GM18526 (cell line): ENCODE results near the gene CYP27B1.

Source experiments
- POLR2A ChIP-seq: IDR thresholded peaks from 3 replicates; pipeline ENCODE4 v1.6.1; 2011; ENCODE audit not compliant: insufficient read length; ENCODE audit errors: extremely low read depth

Gene CYP27B1

DNA sequence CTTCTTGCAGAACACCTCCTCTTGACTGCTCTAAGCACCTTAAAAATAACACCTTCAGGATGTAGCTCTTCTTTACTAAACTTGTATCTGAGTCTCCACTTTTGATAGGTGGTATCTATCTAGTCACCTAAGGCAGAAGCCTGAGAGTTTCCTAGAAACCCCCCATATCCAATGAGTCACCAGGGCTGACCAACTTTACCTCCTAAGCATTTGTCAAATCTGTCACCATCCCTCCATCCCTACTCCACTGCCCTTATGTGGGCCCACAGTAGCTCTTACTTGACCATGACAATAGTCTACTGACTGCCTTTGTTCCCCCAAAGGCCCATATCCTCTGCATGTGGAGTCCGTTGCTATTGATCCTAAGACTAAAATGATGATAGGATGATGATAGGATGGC is 35.7 kb upstream of the CYP27B1 start:
- TF ChIP-seq POLR2A = no peak

DNA sequence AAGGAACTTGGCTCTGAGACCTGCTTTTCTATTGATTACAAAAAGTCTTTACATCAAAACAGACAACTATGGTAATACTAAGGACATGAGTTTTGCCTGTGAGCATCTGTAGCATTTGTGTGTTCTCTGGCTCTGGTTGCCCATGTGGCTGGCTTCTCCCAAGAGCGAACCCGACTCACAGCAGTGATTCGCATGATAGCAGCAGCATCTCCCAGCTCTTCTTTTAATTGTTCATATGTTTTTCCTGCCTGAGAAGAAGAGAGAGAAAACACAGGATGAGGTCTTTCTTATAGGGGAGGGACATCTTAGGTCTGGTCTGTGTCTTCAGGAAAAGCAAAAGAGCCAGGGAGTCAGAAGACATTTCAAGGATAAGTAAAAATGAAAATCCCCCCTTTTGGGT is 34.1 kb upstream of the CYP27B1 start:
- TF ChIP-seq POLR2A = no peak

DNA sequence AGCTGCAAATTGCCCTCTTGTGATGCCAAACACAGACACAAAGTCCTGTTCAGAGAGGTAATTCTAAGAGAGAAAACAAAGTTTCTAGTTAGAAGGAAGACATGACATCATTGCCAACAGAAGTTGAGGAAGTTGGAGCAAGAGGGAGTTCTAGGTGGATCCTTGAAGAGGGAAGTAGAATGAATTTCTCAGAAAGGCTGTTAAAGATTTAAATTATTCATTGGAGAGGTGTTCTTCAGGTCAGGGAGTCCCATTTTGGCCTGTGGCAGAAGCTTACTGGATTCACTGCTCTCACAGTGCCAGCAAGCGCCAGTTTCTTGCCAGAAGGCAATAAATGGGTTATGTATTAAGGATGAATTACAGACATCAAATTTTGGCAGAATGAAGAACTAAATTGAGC is 31.1 kb upstream of the CYP27B1 start:
- no peak for TF ChIP-seq POLR2A

DNA sequence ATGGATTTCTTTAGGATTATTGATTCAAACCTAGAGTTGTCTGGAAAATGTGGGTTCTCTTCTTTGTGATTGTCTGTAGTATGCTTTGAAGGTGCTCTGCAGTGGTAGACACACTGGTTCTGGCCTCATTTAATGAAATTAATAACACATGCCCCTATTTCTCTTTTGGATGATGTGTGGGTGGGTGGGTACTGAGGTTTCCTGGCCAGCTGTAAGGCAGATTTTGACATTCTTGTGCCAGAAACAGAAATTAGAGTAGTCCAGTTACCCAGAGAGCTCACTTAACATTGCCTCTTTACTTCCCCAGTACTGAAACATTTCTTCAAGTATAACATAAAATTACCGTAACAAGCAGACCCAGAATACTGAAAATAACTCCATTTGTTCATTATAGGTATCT is 30.1 kb upstream of the CYP27B1 start:
- no peak for TF ChIP-seq POLR2A

DNA sequence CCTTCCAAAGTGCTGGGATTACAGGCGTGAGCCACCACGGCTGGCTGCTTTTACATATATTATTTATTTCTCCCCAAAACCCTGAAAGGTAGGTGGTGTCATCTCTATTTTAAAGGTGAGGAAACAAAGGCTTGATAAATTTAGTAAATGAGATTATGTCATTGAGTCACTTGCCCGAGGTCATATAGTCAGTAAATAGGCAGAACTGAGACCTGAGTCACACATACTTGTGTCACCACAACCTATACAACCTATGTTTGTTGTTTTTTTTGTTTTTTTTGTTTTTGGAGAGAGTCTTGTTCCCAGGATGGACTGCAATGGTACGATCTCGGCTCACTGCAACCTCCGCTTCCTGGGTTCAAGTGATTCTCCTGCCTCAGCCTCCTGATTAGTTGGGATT is 28.5 kb upstream of the CYP27B1 start:
- TF ChIP-seq POLR2A = no peak

DNA sequence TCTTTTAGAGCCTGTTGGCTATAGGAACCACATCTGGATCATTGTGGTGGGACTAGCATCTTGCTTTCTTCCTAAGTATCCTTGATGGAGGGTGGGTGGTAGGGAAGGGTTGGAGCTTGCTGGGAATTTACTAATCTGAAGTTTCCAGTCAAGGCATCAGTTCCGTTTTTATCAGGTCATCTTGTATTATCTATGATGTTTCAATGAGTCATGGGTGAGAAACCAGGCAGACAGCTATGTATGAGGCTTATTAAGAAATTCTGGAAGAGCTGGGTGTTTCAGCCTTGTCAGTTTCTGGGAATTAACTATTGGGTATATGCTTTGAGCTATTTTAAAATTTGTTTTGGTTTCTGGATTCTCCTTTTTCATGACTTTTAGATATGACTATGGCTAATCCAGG is 27.0 kb upstream of the CYP27B1 start:
- TF ChIP-seq POLR2A = no peak

DNA sequence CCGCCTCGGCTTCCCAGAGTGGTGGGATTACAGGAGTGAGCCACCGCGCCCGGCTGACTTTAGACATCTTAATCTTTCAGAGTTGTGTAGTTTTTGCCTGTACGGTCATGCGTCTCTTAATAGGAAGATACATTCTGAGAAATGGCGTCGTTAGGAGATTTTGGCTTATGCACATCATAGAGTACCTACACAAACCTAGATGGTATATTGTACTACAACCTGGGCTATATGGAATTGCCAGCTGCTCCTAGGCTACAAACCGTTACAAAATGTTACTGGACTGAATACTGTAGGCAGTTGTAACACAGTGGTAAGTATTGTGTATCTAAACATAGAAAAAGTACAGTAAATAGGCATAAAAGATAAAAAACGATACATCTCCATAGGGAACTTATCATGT is 17.0 kb upstream of the CYP27B1 start:
- no peak for TF ChIP-seq POLR2A

DNA sequence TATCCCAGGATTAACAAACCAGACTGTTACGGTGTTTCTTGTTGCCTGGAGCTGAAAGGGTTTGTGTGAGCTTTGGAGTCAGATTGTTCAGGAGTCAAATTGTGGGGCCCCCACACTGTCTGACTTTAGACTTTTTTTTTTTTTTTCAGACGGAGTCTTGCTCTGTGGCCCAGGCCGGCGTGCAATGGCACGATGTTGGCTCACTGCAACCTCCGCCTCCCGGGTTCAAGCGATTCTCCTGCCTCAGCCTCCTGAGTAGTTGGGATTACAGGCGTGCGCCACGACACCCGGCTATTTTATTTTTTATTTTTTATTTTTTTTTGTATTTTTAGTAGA is 16.6 kb upstream of the CYP27B1 start:
- no peak for TF ChIP-seq POLR2A

DNA sequence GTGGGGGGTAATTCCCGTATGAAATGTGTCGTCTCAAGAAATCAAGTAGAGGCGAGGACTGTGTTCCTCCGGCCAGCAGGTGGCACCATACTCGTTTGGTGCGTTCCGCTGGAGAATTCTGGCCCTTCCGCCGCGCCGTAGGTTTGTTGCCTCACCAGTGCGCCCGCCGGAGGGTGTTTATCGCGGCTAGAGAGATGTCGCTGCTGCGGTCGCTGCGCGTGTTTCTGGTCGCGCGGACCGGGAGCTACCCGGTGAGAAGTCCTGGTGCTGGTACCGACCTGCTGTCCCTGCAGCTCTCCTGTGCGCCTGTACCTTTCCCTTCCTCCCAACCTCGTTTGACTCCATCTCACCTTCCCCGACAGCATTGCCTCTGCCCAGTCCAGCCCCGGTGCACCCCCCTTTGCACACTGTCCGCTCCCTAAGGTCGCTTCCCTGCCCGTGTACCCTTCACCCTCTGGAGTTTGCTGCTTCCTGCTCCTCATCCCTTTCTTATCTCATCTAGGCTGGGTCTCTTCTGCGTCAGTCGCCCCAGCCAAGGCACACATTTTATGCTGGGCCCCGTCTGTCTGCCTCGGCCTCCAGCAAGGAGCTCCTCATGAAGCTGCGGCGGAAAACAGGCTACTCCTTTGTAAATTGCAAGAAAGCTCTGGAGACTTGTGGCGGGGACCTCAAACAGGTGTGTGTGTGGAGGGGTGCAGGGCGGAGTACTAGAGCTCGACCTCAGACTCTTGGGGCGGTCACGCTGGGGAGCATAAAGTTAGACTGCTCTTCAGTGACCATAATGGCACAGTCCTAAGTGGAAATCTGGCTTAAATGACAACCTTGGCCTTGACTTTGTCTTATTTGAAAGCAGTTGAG is 16.0 kb upstream of the CYP27B1 start, which contains the start of gene TSFM:
Gene TSFM (plus strand): TSS at position 180 of the 858 bp plus-strand sequence. CDS start 15 bp downstream, at position 195.
- peak; percentile 92 for TF ChIP-seq POLR2A

DNA sequence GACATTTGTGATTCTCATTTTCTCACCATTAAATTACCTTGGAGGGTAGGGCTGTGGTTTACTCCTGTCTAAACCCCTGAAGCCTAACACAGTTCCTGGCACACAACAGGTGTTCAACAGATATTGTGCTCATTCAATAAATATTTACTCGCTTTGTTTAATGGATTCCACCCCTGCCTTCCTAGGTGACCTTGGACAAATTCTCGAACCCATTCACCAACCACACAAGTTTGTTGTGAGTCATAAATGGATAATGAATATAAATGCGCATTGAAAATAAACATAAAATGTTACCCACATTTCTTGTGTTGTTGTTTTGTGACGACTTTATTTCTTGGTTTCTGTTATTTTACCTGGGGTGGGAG is 15.3 kb upstream of the CYP27B1 start:
- no peak for TF ChIP-seq POLR2A

DNA sequence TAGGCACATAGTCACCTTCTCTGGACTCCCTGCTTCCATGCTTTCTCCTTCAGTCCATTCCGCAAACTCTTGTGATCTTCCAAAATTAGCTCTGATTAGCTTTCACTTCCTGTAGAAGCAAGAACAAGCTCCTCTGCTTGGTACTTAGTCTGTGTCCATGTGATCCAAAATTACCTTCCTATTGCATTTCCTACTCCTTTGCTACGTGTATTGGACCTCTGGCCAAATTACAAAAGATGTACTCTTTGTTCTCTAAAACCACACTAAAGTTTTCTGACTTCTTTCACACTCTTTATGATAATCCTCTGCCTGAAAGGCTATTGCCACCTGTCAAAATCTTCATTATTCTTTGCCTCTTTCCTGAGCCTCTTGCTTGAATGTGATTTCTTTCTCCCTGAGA is 14.9 kb upstream of the CYP27B1 start:
- no peak for TF ChIP-seq POLR2A

DNA sequence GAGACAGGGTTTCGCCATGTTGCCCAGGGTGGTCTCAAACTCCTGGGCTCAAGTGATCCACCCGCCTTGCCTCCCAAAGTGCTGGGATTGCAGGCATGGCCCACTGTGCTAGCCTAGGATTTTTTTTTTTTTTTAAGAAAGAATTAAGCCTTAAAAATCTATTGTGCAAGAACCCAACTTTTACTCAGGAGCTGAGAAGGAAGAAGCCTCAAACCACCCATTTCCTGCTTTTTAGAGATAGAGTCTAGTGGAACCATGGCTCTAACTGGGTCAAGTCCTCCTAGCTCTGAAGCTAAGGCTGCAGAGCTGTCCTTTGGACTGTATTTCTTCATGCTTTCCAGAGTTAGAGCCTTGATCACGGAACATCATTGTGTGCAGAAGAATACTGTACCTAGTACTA is 14.4 kb upstream of the CYP27B1 start:
- no peak for TF ChIP-seq POLR2A

DNA sequence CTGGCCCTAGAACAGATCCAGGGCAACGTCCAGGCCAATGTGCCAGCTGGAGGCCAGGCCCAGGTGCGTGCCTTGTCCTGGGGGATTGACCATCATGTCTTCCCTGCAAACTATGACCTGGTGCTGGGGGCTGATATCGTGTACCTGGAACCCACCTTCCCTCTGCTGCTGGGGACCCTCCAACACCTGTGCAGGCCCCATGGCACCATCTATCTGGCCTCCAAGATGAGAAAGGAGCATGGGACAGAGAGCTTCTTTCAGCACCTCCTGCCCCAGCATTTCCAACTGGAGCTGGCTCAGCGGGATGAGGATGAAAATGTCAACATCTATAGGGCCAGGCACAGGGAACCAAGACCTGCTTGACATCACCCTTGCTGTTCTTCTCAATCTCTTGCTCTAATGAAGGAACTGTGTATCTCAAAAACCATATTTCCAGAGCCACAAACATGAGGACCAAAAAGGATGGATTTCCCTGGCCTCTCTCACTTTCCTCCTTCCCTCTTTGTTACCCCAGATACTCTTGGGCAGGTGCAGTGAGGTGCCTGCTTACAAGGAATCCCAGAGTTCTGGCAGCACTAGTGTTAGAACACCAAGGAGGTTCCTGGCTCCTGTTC is 13.5 kb upstream of the CYP27B1 start:
- TF ChIP-seq POLR2A = no peak

DNA sequence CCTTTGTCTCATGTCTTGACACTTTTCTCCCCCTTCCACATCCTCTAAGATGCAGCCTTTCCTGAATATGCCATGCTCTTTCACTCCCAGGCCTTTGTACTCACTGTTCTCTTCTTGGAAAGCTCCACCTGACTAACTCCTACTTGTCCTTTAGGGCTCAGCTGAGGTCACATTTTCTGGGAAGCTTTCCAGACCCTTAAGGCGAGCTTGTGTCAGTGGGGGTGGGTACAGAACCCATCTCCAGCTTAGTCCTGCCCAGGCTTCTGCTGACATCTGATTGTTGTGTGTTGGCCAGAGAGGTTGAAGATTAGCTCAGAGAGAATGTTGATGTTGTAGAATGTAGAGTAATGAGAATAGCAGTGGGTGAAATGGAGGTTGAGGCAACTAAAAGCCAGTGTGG is 12.9 kb upstream of the CYP27B1 start:
- no peak for TF ChIP-seq POLR2A

DNA sequence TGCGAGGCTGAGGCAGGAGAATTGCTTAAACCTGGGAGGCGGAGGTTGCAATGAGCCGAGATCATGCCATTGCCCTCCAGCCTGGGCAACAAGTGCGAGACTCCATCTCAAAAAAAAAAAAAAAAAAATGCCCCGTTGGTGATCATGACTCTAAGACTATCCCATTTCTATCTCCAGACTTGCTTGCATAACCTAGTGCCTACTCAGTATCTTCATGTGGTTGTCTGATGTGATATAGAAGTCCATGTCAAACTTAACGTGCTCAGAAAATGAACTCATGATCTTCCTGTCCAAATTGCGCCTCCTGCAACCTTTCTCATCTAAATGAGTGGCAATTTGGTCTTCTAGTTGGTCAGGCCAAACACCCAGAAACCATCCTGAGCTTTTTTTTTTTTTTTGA is 11.0 kb upstream of the CYP27B1 start:
- TF ChIP-seq POLR2A = no peak

DNA sequence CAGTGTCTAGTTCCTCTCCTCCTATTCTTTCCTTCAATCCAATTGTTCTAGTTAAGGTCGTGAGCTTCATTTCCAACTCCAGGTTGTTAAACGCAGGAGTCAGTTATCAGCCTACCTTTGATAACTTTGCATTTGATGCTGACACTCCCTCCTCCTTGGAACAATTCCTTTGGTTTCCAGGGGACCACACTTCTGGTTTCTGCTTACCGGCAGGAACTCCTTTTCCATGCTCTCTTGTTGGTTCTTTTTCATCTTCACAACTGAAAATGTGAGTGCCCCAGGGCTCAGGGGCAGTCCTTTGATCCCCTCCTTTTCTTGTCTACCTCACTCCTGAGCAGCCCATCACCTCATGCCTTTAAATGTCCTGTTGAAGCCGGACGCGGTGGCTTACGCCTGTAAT is 10.5 kb upstream of the CYP27B1 start:
- TF ChIP-seq POLR2A = no peak

DNA sequence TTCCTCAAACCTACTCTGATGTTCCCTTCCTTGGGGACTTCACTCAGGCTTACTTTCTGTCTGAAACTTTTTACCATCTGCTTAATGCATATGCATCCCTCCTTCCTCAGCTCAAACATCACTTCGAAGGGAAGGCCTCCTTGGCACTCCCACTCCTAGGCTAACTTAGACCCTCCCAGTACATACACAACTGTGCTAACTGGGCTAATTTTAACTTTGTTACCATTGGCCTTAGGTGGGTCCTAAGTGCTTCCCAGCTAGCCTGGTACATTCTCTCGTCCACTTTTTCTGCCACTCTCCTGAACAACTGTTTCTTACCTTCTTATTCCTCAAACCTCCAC is 9.3 kb upstream of the CYP27B1 start:
- no peak for TF ChIP-seq POLR2A
